ACC112 (cell line): Measurements from ENCODE around the gene RAB40B.

ENCODE experiments used
- H2AFZ ChIP-seq: fragments of 200-600 bp; sonication (generic); one replicate; pipeline ENCODE4 v1.6.0; 2017; ENCODE audit warnings: antibody characterized with exemption, low read length; ENCODE audit not compliant: unreplicated experiment
- H3K27ac ChIP-seq: fragments of 200-600 bp; sonication (generic); 2 replicates; pipeline ENCODE4 v1.5.1; 2014; ENCODE audit warnings: low read depth, mild to moderate bottlenecking, antibody characterized with exemption, low read length, moderate library complexity
- H3K27me3 ChIP-seq: fragments of 200-600 bp; sonication (generic); 2 replicates; pipeline ENCODE4 v1.6.1; 2014; ENCODE audit warnings: mild to moderate bottlenecking, antibody characterized with exemption, low read length, moderate library complexity, mixed read lengths; ENCODE audit not compliant: insufficient read depth
- H3K36me3 ChIP-seq: fragments of 200-600 bp; sonication (generic); 2 replicates; pipeline ENCODE4 v1.6.1; 2016; ENCODE audit warnings: mild to moderate bottlenecking, antibody characterized with exemption, low read length, moderate library complexity, mixed read lengths; ENCODE audit not compliant: insufficient read depth
- H3K4me1 ChIP-seq: fragments of 200-600 bp; sonication (generic); one replicate; pipeline ENCODE4 v1.6.1; 2016; ENCODE audit warnings: low read length, mixed read lengths; ENCODE audit not compliant: insufficient read depth, unreplicated experiment, control insufficient read depth
- H3K4me3 ChIP-seq: fragments of 200-600 bp; sonication (generic); 2 replicates; pipeline ENCODE4 v1.5.1; 2014; ENCODE audit warnings: mild to moderate bottlenecking, low read depth, low read length
- H3K79me2 ChIP-seq: fragments of 200-600 bp; sonication (generic); one replicate; pipeline ENCODE4 v1.6.0; 2016; ENCODE audit warnings: low read length; ENCODE audit not compliant: control insufficient read depth, unreplicated experiment, insufficient read depth

RAB40B gene

GRCh38 chr17:82687871-82688270, 10.6 kb downstream of the RAB40B start:
- H3K4me3 ChIP-seq, result no peak overlapping the region
- H3K4me1 ChIP-seq, result no peaks in the 10 kb centered on the region
- H3K27ac ChIP-seq, result no peak overlapping the region
- no peaks in the 10 kb centered on the region for H3K79me2 ChIP-seq
- H2AFZ ChIP-seq, result no peak overlapping the region
- no peaks in the 10 kb centered on the region for H3K36me3 ChIP-seq
- H3K27me3 ChIP-seq, result no peaks in the 10 kb centered on the region

GRCh38 chr17:82687375-82687861, 11.1 kb downstream of the RAB40B start:
- no peak overlapping the region for H3K27ac ChIP-seq
- H3K27me3 ChIP-seq, result no peaks in the 10 kb centered on the region
- no peak overlapping the region for H3K4me3 ChIP-seq
- H3K36me3 ChIP-seq, result no peaks in the 10 kb centered on the region
- no peaks in the 10 kb centered on the region for H3K79me2 ChIP-seq
- H3K4me1 ChIP-seq, result no peaks in the 10 kb centered on the region
- no peak overlapping the region for H2AFZ ChIP-seq

- H3K4me3 ChIP-seq, result no peak overlapping the region
- H3K79me2 ChIP-seq, result no peaks in the 10 kb centered on the region
- no peaks in the 10 kb centered on the region for H3K36me3 ChIP-seq
- no peak overlapping the region for H2AFZ ChIP-seq
- H3K27ac ChIP-seq, result no peak overlapping the region
- H3K27me3 ChIP-seq, result no peaks in the 10 kb centered on the region
- H3K4me1 ChIP-seq, result no peaks in the 10 kb centered on the region
Observed at GRCh38 chr17:82686366-82687324, 11.9 kb downstream of the RAB40B start.

- Histone ChIP-seq H3K27ac (no peak overlapping the region), H3K4me1 (no peaks in the 10 kb centered on the region), H3K36me3 (no peaks in the 10 kb centered on the region), H3K4me3 (no peak overlapping the region), H3K79me2 (no peaks in the 10 kb centered on the region), H2AFZ (no peak overlapping the region), H3K27me3 (no peaks in the 10 kb centered on the region)
Observed at GRCh38 chr17:82685291-82685690, 13.2 kb downstream of the RAB40B start.

- H3K4me3 ChIP-seq, result no peak overlapping the region
Observed at GRCh38 chr17:82684228-82684841, 14.2 kb downstream of the RAB40B start.

GRCh38 chr17:82683534-82683933, 15.0 kb downstream of the RAB40B start:
- Histone ChIP-seq H3K79me2 (no peaks in the 10 kb centered on the region), H3K36me3 (no peaks in the 10 kb centered on the region), H3K4me3 (no peak overlapping the region), H3K27me3 (no peaks in the 10 kb centered on the region), H3K27ac (no peak overlapping the region), H2AFZ (no peak overlapping the region), H3K4me1 (no peaks in the 10 kb centered on the region)

More at GRCh38 chr17:82684228-82684841, 14.2 kb downstream of the RAB40B start:
- no peak overlapping the region for H2AFZ ChIP-seq
- H3K79me2 ChIP-seq, result no peaks in the 10 kb centered on the region
- H3K27ac ChIP-seq, result no peak overlapping the region
- H3K27me3 ChIP-seq, result no peaks in the 10 kb centered on the region
- H3K4me1 ChIP-seq, result no peaks in the 10 kb centered on the region
- H3K36me3 ChIP-seq, result no peaks in the 10 kb centered on the region

- Histone ChIP-seq H3K36me3 (no peaks in the 10 kb centered on the region), H3K4me3 (no peak overlapping the region), H3K27me3 (no peaks in the 10 kb centered on the region), H3K27ac (no peak overlapping the region), H3K79me2 (no peaks in the 10 kb centered on the region), H3K4me1 (no peaks in the 10 kb centered on the region), H2AFZ (no peak overlapping the region)
Observed at GRCh38 chr17:82681547-82681946, 17.0 kb downstream of the RAB40B start.

GRCh38 chr17:82679586-82680465, 18.7 kb downstream of the RAB40B start:
- Histone ChIP-seq H3K27ac (no peak overlapping the region), H2AFZ (no peak overlapping the region), H3K27me3 (no peaks in the 10 kb centered on the region), H3K4me1 (no peaks in the 10 kb centered on the region), H3K36me3 (no peaks in the 10 kb centered on the region), H3K79me2 (no peaks in the 10 kb centered on the region), H3K4me3 (no peak overlapping the region)

- Histone ChIP-seq H2AFZ (no peak overlapping the region), H3K27me3 (no peaks in the 10 kb centered on the region), H3K27ac (no peak overlapping the region), H3K4me1 (no peaks in the 10 kb centered on the region), H3K79me2 (no peaks in the 10 kb centered on the region), H3K36me3 (no peaks in the 10 kb centered on the region), H3K4me3 (no peak overlapping the region)
Observed at GRCh38 chr17:82678265-82678891, 20.1 kb downstream of the RAB40B start.

GRCh38 chr17:82677353-82677925, 21.1 kb downstream of the RAB40B start:
- Histone ChIP-seq H3K27ac (no peak overlapping the region), H3K36me3 (no peaks in the 10 kb centered on the region), H2AFZ (no peak overlapping the region), H3K4me1 (no peaks in the 10 kb centered on the region), H3K79me2 (no peaks in the 10 kb centered on the region), H3K4me3 (no peak overlapping the region), H3K27me3 (no peaks in the 10 kb centered on the region)
